HCT116 (cell line): ENCODE measurements around the gene EMD. TPM values are rescaled to one million over a fixed set of nuclear protein-coding genes. Genes with fewer than 3 reads are reported as not detected.

ENCODE experiments used
- ATAC-seq: fragments of 200-7000 bp; cut with Tn5 transposase; 2 replicates; pipeline ENCODE4 v1.9.1; 2020; ENCODE audit warnings: mild to moderate bottlenecking, moderate library complexity
- BruUV-seq: library from RNA; stranded (reverse); fragments of 400-500 nt; replicated peaks from 2 replicates; lab custom pipeline; 2021; lab: Mats Ljungman, UMichigan
- CTCF ChIA-PET: fragments of 300-600 bp; sonication (Branson Sonifier 250); formaldehyde crosslinking; loops from one replicate; lab custom pipeline; 2021; ENCODE audit warnings: antibody characterized with exemption; lab: Charles Lee
- POLR2A ChIA-PET: fragments of 300-600, 350-600 bp; sonication (Branson Sonifier 250); formaldehyde crosslinking; loops from one replicate; lab custom pipeline; 2021; ENCODE audit warnings: antibody characterized with exemption; lab: Charles Lee
- RAD21 ChIA-PET, 2 experiments: fragments of 300-600 bp; sonication (Branson Sonifier 250); formaldehyde crosslinking; loops; one replicate each; lab custom pipeline; 2023; ENCODE audit warnings: low total read pairs in 2 of 2; ENCODE audit not compliant: uncharacterized antibody in 2 of 2, unreplicated experiment in 2 of 2, low non-redundant PET in 1 of 2; lab: Charles Lee
- DNase-seq: peaks from one replicate; pipeline ENCODE4 v3.0.0-alpha.2; 2010; ENCODE audit warnings: low read depth, low spot score
- H2AFZ ChIP-seq: fragments of 200-600 bp; shearing (Covaris generic), sonication (generic); 2 replicates; pipeline ENCODE4 v1.6.1; 2017; ENCODE audit warnings: low read depth, mixed run types, mixed read lengths, antibody characterized with exemption, low read length; ENCODE audit not compliant: poor library complexity, severe bottlenecking
- H3K27ac ChIP-seq: 2 replicates; pipeline ENCODE4 v1.5.1; 2012; ENCODE audit warnings: low read depth, low read length
- H3K27me3 ChIP-seq: fragments of 200-600 bp; sonication (generic); 2 replicates; pipeline ENCODE4 v1.6.1; 2016; ENCODE audit warnings: mixed run types, low read length, mixed read lengths; ENCODE audit not compliant: insufficient read depth
- H3K36me3 ChIP-seq, 2 experiments: fragments of 200-500 bp in 1 of 2; fragments of 200-600 bp in 1 of 2; sonication (Bioruptor generic) in 1 of 2; sonication (generic) in 1 of 2; 2 replicates each; pipeline versions ENCODE4 v1.5.1 to v1.6.1; 2014 to 2016; ENCODE audit warnings: low read length in 2 of 2, inconsistent platforms in 1 of 2, mixed read lengths in 1 of 2, mixed run types in 1 of 2; ENCODE audit not compliant: insufficient read depth in 2 of 2, control insufficient read depth in 1 of 2
- H3K4me1 ChIP-seq, 2 experiments: fragments of 200-600 bp in 1 of 2; sonication (generic) in 1 of 2; 2 replicates each; pipeline versions ENCODE4 v1.5.1 to v1.6.1; 2012 to 2017; ENCODE audit warnings: low read length in 2 of 2, inconsistent platforms in 1 of 2, mild to moderate bottlenecking in 1 of 2, mixed read lengths in 1 of 2, mixed run types in 1 of 2, moderate library complexity in 1 of 2; ENCODE audit not compliant: insufficient read depth in 2 of 2, control insufficient read depth in 1 of 2
- H3K4me2 ChIP-seq: fragments of 200-600 bp; sonication (generic); 2 replicates; pipeline ENCODE4 v1.6.1; 2017; ENCODE audit warnings: mixed run types, low read length, mixed read lengths
- H3K4me3 ChIP-seq, 2 experiments: fragments of 200-600 bp in 1 of 2; sonication (generic) in 1 of 2; replicated peaks in 1 of 2; 2 replicates each; pipeline ENCODE4 v1.5.1; 2011 to 2016; ENCODE audit warnings: low read length in 2 of 2, control low read depth in 1 of 2, low read depth in 1 of 2, mild to moderate bottlenecking in 1 of 2, mixed read lengths in 1 of 2, mixed run types in 1 of 2
- H3K79me2 ChIP-seq: fragments of 200-600 bp; sonication (generic); 2 replicates; pipeline ENCODE4 v1.6.1; 2017; ENCODE audit warnings: mild to moderate bottlenecking, mixed run types, low read length, moderate library complexity, mixed read lengths; ENCODE audit not compliant: insufficient read depth
- H3K9ac ChIP-seq: fragments of 200-600 bp; sonication (generic); 2 replicates; pipeline ENCODE4 v1.6.1; 2016; ENCODE audit warnings: low read length, mixed read lengths
- H3K9me2 ChIP-seq: fragments of 200-600 bp; sonication (generic), shearing (Covaris generic); 2 replicates; pipeline ENCODE4 v1.6.1; 2017; ENCODE audit warnings: mixed run types, mild to moderate bottlenecking, moderate library complexity; ENCODE audit not compliant: insufficient read depth
- H3K9me3 ChIP-seq, 2 experiments: fragments of 200-500 bp in 1 of 2; fragments of 200-600 bp in 1 of 2; sonication (Bioruptor generic) in 1 of 2; sonication (generic) in 1 of 2; 2 replicates each; pipeline ENCODE4 v1.6.1; 2014 to 2017; ENCODE audit warnings: low read length in 2 of 2, mixed read lengths in 2 of 2, inconsistent platforms in 1 of 2, low read depth in 1 of 2, mild to moderate bottlenecking in 1 of 2, mixed run types in 1 of 2, moderate library complexity in 1 of 2; ENCODE audit not compliant: control insufficient read depth in 1 of 2, insufficient read depth in 1 of 2
- H4K20me1 ChIP-seq: fragments of 200-600 bp; sonication (generic), shearing (Covaris generic); 2 replicates; pipeline ENCODE4 v1.6.1; 2017; ENCODE audit warnings: mixed run types, mild to moderate bottlenecking, moderate library complexity; ENCODE audit not compliant: insufficient read depth
- ATF3 ChIP-seq: IDR thresholded peaks from 2 replicates; pipeline ENCODE4 v1.6.1; 2012
- CBX3 ChIP-seq: IDR thresholded peaks from 2 replicates; pipeline ENCODE4 v1.6.1; 2012; ENCODE audit warnings: low read depth
- CEBPB ChIP-seq: IDR thresholded peaks from 2 replicates; pipeline ENCODE4 v1.6.1; 2012; ENCODE audit warnings: low read depth
- CTCF ChIP-seq, 3 experiments: fragments of 200-600 bp in 1 of 3; sonication (generic) in 1 of 3; IDR thresholded peaks in 2 of 3; conservative IDR thresholded peaks in 1 of 3; 2 replicates each; pipeline ENCODE4 v1.5.1; 2012 to 2017; ENCODE audit warnings: low read depth in 2 of 3, low read length in 2 of 3, antibody characterized with exemption in 1 of 3, borderline replicate concordance in 1 of 3, control low read depth in 1 of 3, mild to moderate bottlenecking in 1 of 3, mixed read lengths in 1 of 3, mixed run types in 1 of 3, moderate library complexity in 1 of 3; ENCODE audit not compliant: insufficient read depth in 1 of 3
- EGR1 ChIP-seq: IDR thresholded peaks from 2 replicates; pipeline ENCODE4 v1.6.1; 2012; ENCODE audit warnings: low read depth
- EZH2 ChIP-seq: fragments of 200-600 bp; sonication (generic); IDR thresholded peaks from 2 replicates; pipeline ENCODE4 v1.6.1; 2017; ENCODE audit warnings: antibody characterized with exemption, mixed run types
- POLR2A ChIP-seq: IDR thresholded peaks from 2 replicates; pipeline ENCODE4 v1.7.0; 2011; ENCODE audit warnings: borderline replicate concordance; ENCODE audit not compliant: insufficient read depth, insufficient read length; ENCODE audit errors: extremely low read depth
- RAD21 ChIP-seq: IDR thresholded peaks from 2 replicates; pipeline ENCODE4 v1.6.1; 2012; ENCODE audit warnings: low read depth, mild to moderate bottlenecking
- SIN3A ChIP-seq: IDR thresholded peaks from 2 replicates; pipeline ENCODE4 v1.6.1; 2012; ENCODE audit warnings: low read depth
- SP1 ChIP-seq: IDR thresholded peaks from 2 replicates; pipeline ENCODE4 v1.6.1; 2012; ENCODE audit warnings: low read depth
- intact Hi-C: fragments of 100-400 bp; cut with micrococcal nuclease; formaldehyde crosslinking; loops from 2 replicates; pipeline ENCODE4 v1.10.0; 2022
- total RNA-seq: library from RNA; stranded (reverse); gene quantifications from one replicate; pipeline ENCODE4 v1.2.1, GENCODE V29; 2021; ENCODE audit not compliant: unreplicated experiment

The EMD gene
- total RNA-seq, 1 experiment from 2014 or later: 102 TPM

- RAD21 ChIA-PET: no interaction called here
- POLR2A ChIA-PET: no interaction called here
- Histone ChIP-seq H3K36me3 (peaks cover 9 to 35% of the 10 kb centered on the region in 2 experiments; a peak in 3 of 4 replicates), H2AFZ (no peak overlapping the region), H3K9ac (no peak overlapping the region), H3K9me2 (no peaks in the 10 kb centered on the region), H3K79me2 (peaks cover 88% of the 10 kb centered on the region), H4K20me1 (0 out of 2 replicates have a peak, but pooled peaks cover 2% of the 10 kb centered on the region), H3K9me3 (no peaks in the 10 kb centered on the region), H3K4me1 (peaks cover 5 to 19% of the 10 kb centered on the region in 2 experiments), H3K27me3 (no peaks in the 10 kb centered on the region), H3K27ac (no peak overlapping the region), H3K4me3 (no peak overlapping the region)
- BruUV-seq: no TSS peak
- CTCF ChIA-PET: no interaction called here
- no peak for ATAC-seq
- intact Hi-C loops: no loop called here
- TF ChIP-seq RAD21: no peak
- no peak for TF ChIP-seq EGR1
- no peak for TF ChIP-seq EZH2
- TF ChIP-seq CBX3: no peak
- TF ChIP-seq POLR2A: no peak
- TF ChIP-seq SIN3A: no peak
- TF ChIP-seq SP1: no peak
- no peak for TF ChIP-seq ATF3
- no peak for TF ChIP-seq CEBPB
- TF ChIP-seq CTCF (IDR thresholded peaks at IDR 0.05 in 2 of 3, conservative IDR thresholded peaks at IDR 0.05 in 1 of 3; ENCODE audit: borderline replicate concordance in 1 of 3, insufficient read depth in 1 of 3, low read depth in 2 of 3, low read length in 2 of 3): no peak
- TF ChIP-seq, all 23 proteins: peak for 0
- DNase-seq: no peak
- H3K4me2 ChIP-seq: no peak overlapping the region
These were observed 12.4 kb upstream of the EMD start for GRCh38 chrX:154366666-154367055.
